Ascending aorta (tissue), 2 donors: Measurements from ENCODE around the gene CSTPP1. TPM values are rescaled to one million over a fixed set of nuclear protein-coding genes. Genes with fewer than 3 reads are reported as not detected.
"Not testable (repeated sequence)": the region's sequence is repeated elsewhere in the genome, so short reads cannot be mapped to it uniquely, and the experiment has no call there.

Experiments
- DNase-seq, 2 donors: peaks; one replicate each; pipeline ENCODE4 v3.0.0-alpha.2; 2019; ENCODE audit warnings: low spot score in 2 of 2
- H3K27ac ChIP-seq, 2 donors: fragments of 200-600 bp; sonication (generic); one replicate each; pipeline ENCODE4 v1.5.1; 2016 to 2017; ENCODE audit warnings: mild to moderate bottlenecking in 1 of 2
- H3K27me3 ChIP-seq: fragments of 200-600 bp; sonication (generic); one replicate; pipeline ENCODE4 v1.5.1; 2017
- H3K36me3 ChIP-seq, 2 donors: fragments of 200-600 bp; sonication (generic); one replicate each; pipeline ENCODE4 v1.5.1; 2016
- H3K4me1 ChIP-seq, 2 donors: fragments of 200-600 bp; sonication (generic); one replicate each; pipeline ENCODE4 v1.5.1; 2016 to 2017; ENCODE audit warnings: mild to moderate bottlenecking in 1 of 2
- H3K4me3 ChIP-seq, 2 donors: fragments of 200-600 bp; sonication (generic); one replicate each; pipeline ENCODE4 v1.5.1; 2016 to 2017; ENCODE audit warnings: mild to moderate bottlenecking in 1 of 2
- H3K9me3 ChIP-seq, 2 donors: fragments of 200-600 bp; sonication (generic); one replicate each; pipeline ENCODE4 v1.5.1; 2016
- CTCF ChIP-seq, 3 experiments: fragments of 200-600 bp in 2 of 3; fragments of 450-650 bp in 1 of 3; sonication (generic) in 2 of 3; IDR thresholded peaks; one replicate each; pipeline ENCODE4 v1.5.1; 2016 to 2019; ENCODE audit warnings: antibody characterized with exemption in 3 of 3, mild to moderate bottlenecking in 1 of 3, moderate library complexity in 1 of 3
- intact Hi-C: fragments of 100-400 bp; cut with DNase I; formaldehyde crosslinking; loops from one replicate; pipeline ENCODE4 v1.15.1; 2023
- total RNA-seq: library from RNA; depleted of rRNA; stranded (reverse); fragments of >200 nt; gene quantifications from one replicate; pipeline ENCODE4 v1.1.0, GENCODE V29; 2016

CSTPP1 gene
- total RNA-seq, 1 donor from 2014 or later: 16.6 TPM

- Histone ChIP-seq H3K36me3 (no peaks in the 10 kb centered on the region), H3K27me3 (no peaks in the 10 kb centered on the region), H3K9me3 (no peaks in the 10 kb centered on the region), H3K27ac (peak overlapping the region; percentile 93 to 95), H3K4me3 (peak overlapping the region; percentile 72 to 87), H3K4me1 (peaks cover 4 to 31% of the 10 kb centered on the region in 2 donors)
- intact Hi-C loops: loop anchor here (1.0 to 10.0 kb wide), 4 partner anchors 27 to 1343 kb away; partner anchors contain the start of genes ACP2, CRY2, DDB2 and MTCH2
- no peak for DNase-seq
- TF ChIP-seq CTCF (IDR thresholded peaks at IDR 0.05): no peak
These were observed 251.2 kb downstream of the CSTPP1 start for GRCh38 chr11:47187723-47188122.

GRCh38 chr11:47188259-47188658 is 251.7 kb downstream of the CSTPP1 start:
- no peak overlapping the region for H3K4me3 ChIP-seq
- no peaks in the 10 kb centered on the region for H3K9me3 ChIP-seq
- no peaks in the 10 kb centered on the region for H3K27me3 ChIP-seq
- TF ChIP-seq CTCF (IDR thresholded peaks at IDR 0.05): no peak
- peak overlapping the region; percentile 93 to 95 for H3K27ac ChIP-seq
- DNase-seq: no peak
- intact Hi-C loops: loop anchor here (10.0 kb wide), 2 partner anchors 457 to 1343 kb away; partner anchors contain the start of genes CRY2 and MTCH2
- H3K36me3 ChIP-seq: no peaks in the 10 kb centered on the region
- H3K4me1 ChIP-seq: peaks cover 4 to 31% of the 10 kb centered on the region in 2 donors

- H3K4me1 ChIP-seq: peaks cover 4 to 31% of the 10 kb centered on the region in 2 donors
- no peaks in the 10 kb centered on the region for H3K36me3 ChIP-seq
- no peaks in the 10 kb centered on the region for H3K27me3 ChIP-seq
- H3K4me3 ChIP-seq: no peak overlapping the region
- no peaks in the 10 kb centered on the region for H3K9me3 ChIP-seq
- intact Hi-C loops: loop anchor here (10.0 kb wide), 2 partner anchors 456 to 1344 kb away; partner anchors contain the start of genes CRY2 and MTCH2
- peak overlapping the region; percentile 43 to 70 for H3K27ac ChIP-seq
- no peak for TF ChIP-seq CTCF (IDR thresholded peaks at IDR 0.05)
- no peak for DNase-seq
These were observed 252.7 kb downstream of the CSTPP1 start for GRCh38 chr11:47189100-47189834.

GRCh38 chr11:47191137-47191536 is 254.6 kb downstream of the CSTPP1 start:
- H3K27me3 ChIP-seq, DNase-seq, H3K9me3 ChIP-seq, H3K27ac ChIP-seq, intact Hi-C loops, H3K4me3 ChIP-seq, H3K36me3 ChIP-seq: not testable (repeated sequence)
- H3K4me1 ChIP-seq: peaks cover 4 to 21% of the 10 kb centered on the region in 2 donors

- intact Hi-C loops: no loop called here
- no peaks in the 10 kb centered on the region for H3K36me3 ChIP-seq
- H3K27me3 ChIP-seq: no peaks in the 10 kb centered on the region
- DNase-seq: no peak
- no peak for TF ChIP-seq CTCF (IDR thresholded peaks at IDR 0.05)
- no peak overlapping the region for H3K4me3 ChIP-seq
- H3K4me1 ChIP-seq: peaks cover 4 to 19% of the 10 kb centered on the region in 2 donors
- no peaks in the 10 kb centered on the region for H3K9me3 ChIP-seq
- no peak overlapping the region for H3K27ac ChIP-seq
These were observed 255.6 kb downstream of the CSTPP1 start for GRCh38 chr11:47192111-47192510.

GRCh38 chr11:47198161-47198560 is 261.6 kb downstream of the CSTPP1 start:
- H3K27me3 ChIP-seq, H3K27ac ChIP-seq, intact Hi-C loops, H3K9me3 ChIP-seq, H3K4me3 ChIP-seq, DNase-seq, H3K4me1 ChIP-seq, H3K36me3 ChIP-seq: not testable (repeated sequence)
